IMR-90 (cell line): ENCODE results near the gene ZNF471. TPM values are rescaled to one million over a fixed set of nuclear protein-coding genes. Genes with fewer than 3 reads are reported as not detected.

Source experiments
- ATAC-seq: fragments of 200-7000 bp; cut with Tn5 transposase; 2 replicates; pipeline ENCODE4 v1.9.1; 2020; ENCODE audit warnings: low read depth, mild to moderate bottlenecking, moderate library complexity
- BruUV-seq: library from RNA; stranded (reverse); fragments of 400-500 nt; replicated peaks from 2 replicates; lab custom pipeline; 2021; lab: Mats Ljungman, UMichigan
- CTCF ChIA-PET: fragments of 300-600 bp; formaldehyde crosslinking; extraction: SDS; loops from one replicate; lab custom pipeline; 2021; ENCODE audit warnings: antibody characterized with exemption; lab: Yijun Ruan, JAX
- POLR2A ChIA-PET: fragments of 300-600 bp; sonication (Branson Sonifier 250); formaldehyde crosslinking; loops from one replicate; lab custom pipeline; 2022; ENCODE audit warnings: antibody characterized with exemption; ENCODE audit not compliant: unreplicated experiment; lab: Charles Lee
- DNase-seq: peaks from one replicate; pipeline ENCODE4 v3.0.0; 2013
- H2AFZ ChIP-seq: replicated peaks from 2 replicates; pipeline ENCODE3; 2013; ENCODE audit warnings: low read length, mild to moderate bottlenecking; ENCODE audit not compliant: poor library complexity
- H2AK5ac ChIP-seq: 2 replicates; pipeline ENCODE4 v1.6.1; 2013; ENCODE audit warnings: low read depth, low read length, inconsistent platforms
- H2AK9ac ChIP-seq: replicated peaks from 2 replicates; pipeline ENCODE3; 2013; ENCODE audit warnings: mild to moderate bottlenecking, low read depth, low read length, moderate library complexity; ENCODE audit not compliant: poor library complexity
- H2BK120ac ChIP-seq: 2 replicates; pipeline ENCODE4 v1.6.1; 2013; ENCODE audit warnings: low read depth, low read length, inconsistent platforms
- H2BK15ac ChIP-seq: 3 replicates; pipeline ENCODE4 v1.6.1; 2013; ENCODE audit warnings: low read depth, low read length, inconsistent platforms
- H2BK20ac ChIP-seq: 2 replicates; pipeline ENCODE4 v1.6.1; 2013; ENCODE audit warnings: low read depth, mild to moderate bottlenecking, inconsistent platforms, low read length, moderate library complexity
- H2BK5ac ChIP-seq: 2 replicates; pipeline ENCODE4 v1.6.1; 2013; ENCODE audit warnings: mild to moderate bottlenecking, low read depth, low read length, inconsistent platforms; ENCODE audit not compliant: poor library complexity, severe bottlenecking
- H3K14ac ChIP-seq: replicated peaks from 2 replicates; pipeline ENCODE4 v1.6.1; 2013; ENCODE audit warnings: low read depth, low read length, inconsistent platforms
- H3K18ac ChIP-seq: 2 replicates; pipeline ENCODE4 v1.6.1; 2013; ENCODE audit warnings: low read depth, low read length, control low read depth
- H3K23ac ChIP-seq: 2 replicates; pipeline ENCODE4 v1.6.1; 2013; ENCODE audit warnings: low read depth, low read length, inconsistent platforms
- H3K27ac ChIP-seq: 2 replicates; pipeline ENCODE4 v1.5.1; 2013; ENCODE audit warnings: mild to moderate bottlenecking, control low read depth, low read length; ENCODE audit not compliant: insufficient read depth
- H3K27me3 ChIP-seq: 2 replicates; pipeline ENCODE4 v1.6.1; 2013; ENCODE audit warnings: low read length; ENCODE audit not compliant: control insufficient read depth, insufficient read depth
- H3K36me3 ChIP-seq: 2 replicates; pipeline ENCODE4 v1.6.1; 2013; ENCODE audit warnings: low read length, mixed read lengths; ENCODE audit not compliant: control insufficient read depth, insufficient read depth
- H3K4ac ChIP-seq: 2 replicates; pipeline ENCODE4 v1.6.1; 2013; ENCODE audit warnings: low read depth, low read length, inconsistent platforms
- H3K4me1 ChIP-seq: 2 replicates; pipeline ENCODE4 v1.6.1; 2013; ENCODE audit warnings: low read length, mixed read lengths; ENCODE audit not compliant: control insufficient read depth, insufficient read depth
- H3K4me2 ChIP-seq: 2 replicates; pipeline ENCODE4 v1.6.1; 2013; ENCODE audit warnings: low read depth, mild to moderate bottlenecking, control low read depth, low read length, moderate library complexity
- H3K4me3 ChIP-seq: 2 replicates; pipeline ENCODE4 v1.5.1; 2013; ENCODE audit warnings: low read depth, mild to moderate bottlenecking, control low read depth, low read length, moderate library complexity; ENCODE audit not compliant: insufficient read depth
- H3K56ac ChIP-seq: 2 replicates; pipeline ENCODE4 v1.6.1; 2013; ENCODE audit warnings: low read length, inconsistent platforms; ENCODE audit not compliant: insufficient read depth; ENCODE audit errors: extremely low read depth
- H3K79me1 ChIP-seq, 2 experiments: 2 replicates each; pipeline ENCODE4 v1.6.1; 2013; ENCODE audit warnings: low read length in 2 of 2, inconsistent platforms in 1 of 2, low read depth in 1 of 2
- H3K9ac ChIP-seq: 2 replicates; pipeline ENCODE4 v1.6.1; 2013; ENCODE audit warnings: low read depth, low read length, control low read depth
- H3K9me1 ChIP-seq: 2 replicates; pipeline ENCODE4 v1.6.1; 2013; ENCODE audit warnings: low read length, inconsistent platforms; ENCODE audit not compliant: insufficient read depth
- H3K9me3 ChIP-seq: 2 replicates; pipeline ENCODE4 v1.6.1; 2013; ENCODE audit warnings: low read length; ENCODE audit not compliant: control insufficient read depth, insufficient read depth
- H4K20me1 ChIP-seq: 2 replicates; pipeline ENCODE4 v1.6.1; 2013; ENCODE audit warnings: low read length, inconsistent platforms; ENCODE audit not compliant: insufficient read depth
- H4K5ac ChIP-seq: 2 replicates; pipeline ENCODE4 v1.6.1; 2013; ENCODE audit warnings: mild to moderate bottlenecking, low read depth, low read length, control low read depth
- H4K8ac ChIP-seq, 2 experiments: 2 replicates each; pipeline ENCODE4 v1.6.1; 2013; ENCODE audit warnings: low read depth in 2 of 2, low read length in 2 of 2, control low read depth in 1 of 2, inconsistent platforms in 1 of 2
- H4K91ac ChIP-seq: 2 replicates; pipeline ENCODE4 v1.6.1; 2013; ENCODE audit warnings: low read depth, low read length, inconsistent platforms; ENCODE audit not compliant: insufficient read depth
- BHLHE40 ChIP-seq: fragments of 150-350 bp; IDR thresholded peaks from 2 replicates; pipeline ENCODE4 v1.6.1; 2016; ENCODE audit warnings: mild to moderate bottlenecking, low read depth, low read length
- FOS ChIP-seq: fragments of 150-350 bp; IDR thresholded peaks from 2 replicates; pipeline ENCODE4 v1.6.1; 2016; ENCODE audit warnings: low read depth, low read length
- MAFK ChIP-seq: IDR thresholded peaks from 2 replicates; pipeline ENCODE4 v1.6.1; 2012; ENCODE audit warnings: low read depth, low read length, improper control_type of control experiment
- MXI1 ChIP-seq: IDR thresholded peaks from 2 replicates; pipeline ENCODE4 v1.6.1; 2012; ENCODE audit warnings: low read depth, mild to moderate bottlenecking, low read length, moderate library complexity, borderline replicate concordance
- NFE2L2 ChIP-seq: fragments of 150-350 bp; IDR thresholded peaks from 2 replicates; pipeline ENCODE4 v1.6.1; 2016; ENCODE audit warnings: low read depth, mild to moderate bottlenecking, low read length
- POLR2A ChIP-seq: IDR thresholded peaks from 2 replicates; pipeline ENCODE4 v1.6.1; 2012; ENCODE audit warnings: mild to moderate bottlenecking, low read depth, low read length
- RCOR1 ChIP-seq: IDR thresholded peaks from 2 replicates; pipeline ENCODE4 v1.6.1; 2012; ENCODE audit warnings: mild to moderate bottlenecking, low read length, improper control_type of control experiment; ENCODE audit not compliant: insufficient replicate concordance
- SMC3 ChIP-seq: fragments of 150-350 bp; IDR thresholded peaks from 2 replicates; pipeline ENCODE4 v1.6.1; 2016; ENCODE audit warnings: low read depth, mild to moderate bottlenecking, antibody characterized with exemption, low read length, moderate library complexity
- WGBS, 2 experiments: methylation state at CpG; one replicate each; pipeline versions ENCODE4 v1.1.5 to v1.1.7; 2013; ENCODE audit warnings: missing lambda C conversion rate in 2 of 2; ENCODE audit not compliant: insufficient read length in 1 of 2; ENCODE audit errors: extremely low coverage in 2 of 2; 5-methylcytosine and 5-hydroxymethylcytosine counted together
- dilution Hi-C: fragments of 300-500 bp; cut with HindIII; formaldehyde crosslinking; loops from one replicate; pipeline ENCODE4 v1.14.3; 2018; ENCODE audit warnings: low sequenced_read_pairs; ENCODE audit not compliant: unreplicated experiment
- in situ Hi-C: fragments of 300-500 bp; cut with MboI; formaldehyde crosslinking; loops from 3 replicates; pipeline ENCODE4 v1.14.3; 2019; ENCODE audit warnings: low sequenced_read_pairs, inconsistent platforms, mixed read lengths
- intact Hi-C: fragments of 100-400 bp; cut with micrococcal nuclease; formaldehyde crosslinking; loops from 2 replicates; pipeline ENCODE4 v1.10.0; 2022
- polyA plus RNA-seq, 3 experiments: library from polyadenylated mRNA; depleted of rRNA; stranded (reverse); fragments of >200 nt; gene quantifications; 2 replicates each; pipeline ENCODE4 v1.2.3, GENCODE V29; 2012; ENCODE audit warnings: low replicate concordance in 1 of 3
- total RNA-seq: library from RNA; depleted of rRNA; stranded (reverse); fragments of >200 nt; gene quantifications from 2 replicates; pipeline ENCODE4 v1.2.3, GENCODE V29; 2012

Gene ZNF471
- total and polyA plus RNA-seq, 2 of the 4 experiments (the other 2 are of a cell fraction) = 2.3 to 2.5 TPM

DNA sequence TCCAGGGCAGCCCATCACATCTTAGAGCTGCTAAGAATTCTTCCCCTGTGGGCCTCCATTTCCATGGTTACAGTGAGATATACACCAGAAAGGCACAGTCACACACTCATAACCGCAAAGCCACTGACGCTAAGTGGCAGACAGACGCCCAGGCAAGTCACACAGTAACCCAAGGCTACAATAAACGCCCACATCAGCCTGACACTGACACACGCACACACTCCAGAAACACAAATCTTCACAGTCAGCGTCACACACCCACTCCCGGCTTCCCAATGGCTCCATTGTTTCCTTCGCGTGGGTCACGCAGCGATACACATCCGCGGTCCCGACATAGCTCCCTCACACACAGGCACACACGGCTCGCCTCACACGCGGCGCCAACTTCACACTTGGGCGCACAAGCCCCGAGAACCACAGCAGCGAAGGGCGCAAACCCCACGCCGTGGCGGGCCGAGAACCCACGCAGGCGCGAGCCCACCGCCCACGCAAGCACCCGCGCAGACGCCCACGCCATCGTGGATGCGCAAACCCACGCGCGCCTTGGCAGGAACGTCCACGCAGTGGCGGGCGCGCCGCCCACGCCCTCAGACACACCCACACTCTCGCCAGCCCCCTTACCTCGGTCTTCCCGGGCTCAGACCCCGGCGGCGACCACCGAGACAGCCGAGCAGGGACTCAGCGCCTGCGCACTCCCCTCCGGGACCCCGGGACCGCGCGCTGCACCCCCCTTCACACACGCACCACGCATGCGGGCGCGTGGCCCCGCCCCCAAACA, 30.8 kb upstream of the ZNF471 start, which contains the start of gene ZNF667:
Gene ZNF667, minus strand, starts transcription at position 695 of the 778 bp plus-strand sequence. CDS start 14,975 bp downstream, outside the sequence.
- dilution Hi-C loops (no loop called here), in situ Hi-C loops (no loop called here), intact Hi-C loops (loop anchor here (2.0 to 10.0 kb wide), 2 partner anchors 74 to 118 kb away; partner anchors contain the start of gene ZNF71)
- Histone ChIP-seq H3K36me3 (peaks cover 1% of the 10 kb centered on the region), H2BK120ac (peak within 1 kb of the TSS; percentile 58; the same call in 1 of the 2 replicates), H4K8ac (peak within 1 kb of the TSS; percentile 80 to 87), H3K4me3 (peak within 1 kb of the TSS; percentile 70), H3K9ac (peak within 1 kb of the TSS; percentile 81), H4K20me1 (no peaks in the 10 kb centered on the region; the same call in 1 of the 2 replicates), H3K27me3 (no peaks in the 10 kb centered on the region), H4K91ac (peak within 1 kb of the TSS; percentile 41; the same call in 1 of the 2 replicates), H2AFZ (peak within 1 kb of the TSS; percentile 98), H3K79me1 (peaks cover 13 to 17% of the 10 kb centered on the region in 2 experiments), H4K5ac (peak within 1 kb of the TSS; percentile 68), H2AK5ac (0 out of 2 replicates have a peak within 1 kb of the TSS, but pooled peaks have one; percentile 15), H3K27ac (peak within 1 kb of the TSS; percentile 78), H3K9me1 (no peaks in the 10 kb centered on the region), H2BK15ac (no peak within 1 kb of the TSS; the same call in 2 of the 3 replicates), H2BK5ac (peak within 1 kb of the TSS; percentile 76), H3K23ac (peak within 1 kb of the TSS; percentile 44; the same call in 1 of the 2 replicates), H3K56ac (peak within 1 kb of the TSS; percentile 41; the same call in 1 of the 2 replicates), H3K14ac (peak within 1 kb of the TSS; percentile 34; the same call in 1 of the 2 replicates), H2BK20ac (no peak within 1 kb of the TSS), H3K4me2 (peak within 1 kb of the TSS; percentile 97), H3K4ac (peak within 1 kb of the TSS; percentile 66), H3K18ac (peak within 1 kb of the TSS; percentile 27; the same call in 1 of the 2 replicates), H2AK9ac (peak within 1 kb of the TSS; percentile 86), H3K4me1 (no peaks in the 10 kb centered on the region), H3K9me3 (peaks cover 18% of the 10 kb centered on the region)
- CTCF ChIA-PET = no interaction called here
- WGBS, 2 experiments = 0% methylated on average over 23 of the region's 69 CpGs; no CpG with 5 or more reads in 1 of the 2 experiments
- ATAC-seq (peak; percentile 2), DNase-seq (peak; percentile 59)
- POLR2A ChIA-PET = no interaction called here
- no TSS peak for BruUV-seq
- TF ChIP-seq RCOR1 (no peak), NFE2L2 (peak; percentile 32; the same call in 1 of the 2 replicates), FOS (peak; percentile 39), POLR2A (peak; percentile 72), BHLHE40 (peak; percentile 41), MXI1 (peak; percentile 58; the same call in 1 of the 2 replicates), MAFK (no peak; the same call in 1 of the 2 replicates), SMC3 (0 out of 2 replicates have a peak, but pooled peaks have one; percentile 4)
